MM.1S (cell line): ENCODE measurements around the gene GDAP2.

Source experiments
- EZH2 ChIP-seq: fragments of 300-600 bp; sonication (generic); optimal IDR thresholded peaks from 2 replicates; pipeline ENCODE3; 2017; ENCODE audit warnings: low read depth, mild to moderate bottlenecking, antibody characterized with exemption, low read length, mixed read lengths
- EZH2phosphoT487 ChIP-seq: fragments of 300-600 bp; sonication (generic); IDR thresholded peaks from 2 replicates; pipeline ENCODE4 v1.6.1; 2018; ENCODE audit warnings: antibody characterized with exemption, low read length
- TF ChIP-seq, protein P1 (sequence below): fragments of 300-600 bp; sonication (generic); IDR thresholded peaks from 2 replicates; pipeline ENCODE4 v1.5.1; 2016; ENCODE audit warnings: antibody characterized with exemption, low read length, mixed read lengths

DNA sequence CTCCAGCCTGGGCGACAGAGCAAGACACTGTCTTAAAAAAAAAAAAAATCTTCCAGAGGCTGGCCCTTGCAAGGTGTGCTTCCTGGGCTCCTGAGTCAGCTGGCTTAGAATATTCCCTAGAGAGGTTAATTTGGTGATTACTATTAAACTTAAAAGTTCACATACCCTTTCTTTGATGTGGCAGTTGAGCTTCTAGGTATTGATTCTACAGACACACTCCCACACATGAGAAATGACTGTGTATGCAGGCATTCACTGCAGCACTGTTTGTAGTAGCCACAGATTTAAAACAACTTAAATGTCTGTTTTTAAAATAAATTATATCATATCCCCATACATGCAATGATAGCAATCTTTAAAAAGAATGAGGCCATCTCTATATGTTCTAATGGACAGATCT, 93.4 kb downstream of the GDAP2 start:
- TF ChIP-seq, protein P1, sequence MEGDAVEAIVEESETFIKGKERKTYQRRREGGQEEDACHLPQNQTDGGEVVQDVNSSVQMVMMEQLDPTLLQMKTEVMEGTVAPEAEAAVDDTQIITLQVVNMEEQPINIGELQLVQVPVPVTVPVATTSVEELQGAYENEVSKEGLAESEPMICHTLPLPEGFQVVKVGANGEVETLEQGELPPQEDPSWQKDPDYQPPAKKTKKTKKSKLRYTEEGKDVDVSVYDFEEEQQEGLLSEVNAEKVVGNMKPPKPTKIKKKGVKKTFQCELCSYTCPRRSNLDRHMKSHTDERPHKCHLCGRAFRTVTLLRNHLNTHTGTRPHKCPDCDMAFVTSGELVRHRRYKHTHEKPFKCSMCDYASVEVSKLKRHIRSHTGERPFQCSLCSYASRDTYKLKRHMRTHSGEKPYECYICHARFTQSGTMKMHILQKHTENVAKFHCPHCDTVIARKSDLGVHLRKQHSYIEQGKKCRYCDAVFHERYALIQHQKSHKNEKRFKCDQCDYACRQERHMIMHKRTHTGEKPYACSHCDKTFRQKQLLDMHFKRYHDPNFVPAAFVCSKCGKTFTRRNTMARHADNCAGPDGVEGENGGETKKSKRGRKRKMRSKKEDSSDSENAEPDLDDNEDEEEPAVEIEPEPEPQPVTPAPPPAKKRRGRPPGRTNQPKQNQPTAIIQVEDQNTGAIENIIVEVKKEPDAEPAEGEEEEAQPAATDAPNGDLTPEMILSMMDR = no peak
- no peak for TF ChIP-seq EZH2
- no peak for TF ChIP-seq EZH2phosphoT487
